H1 (cell line): ENCODE measurements around the gene LCN15. TPM values are rescaled to one million over a fixed set of nuclear protein-coding genes. Genes with fewer than 3 reads are reported as not detected.

ENCODE experiments used
- CTCF ChIA-PET: fragments of 300-600 bp; sonication (Branson Sonifier 250); formaldehyde crosslinking; loops from one replicate; lab custom pipeline; 2021; ENCODE audit not compliant: partially characterized antibody; lab: Charles Lee
- POLR2A ChIA-PET: fragments of 300-600 bp; sonication (Branson Sonifier 250); formaldehyde crosslinking; loops from one replicate; lab custom pipeline; 2021; ENCODE audit warnings: inconsistent platforms; ENCODE audit not compliant: partially characterized antibody; lab: Charles Lee
- DNase-seq, 2 experiments: peaks; one replicate each; pipeline versions ENCODE4 v3.0.0 to v3.0.0-alpha.2; 2010 to 2022; ENCODE audit warnings: low spot score in 2 of 2, low read depth in 1 of 2, mixed read lengths in 1 of 2
- FAIRE-seq: peaks from 2 replicates; lab custom pipeline; 2011; peaks lifted over from hg19 to GRCh38; lab: Jason Lieb, UNC
- H2AFZ ChIP-seq: 2 replicates; pipeline ENCODE4 v1.8.1; 2012; ENCODE audit warnings: low read length, inconsistent platforms
- H2AK5ac ChIP-seq: 2 replicates; pipeline ENCODE4 v1.6.1; 2013; ENCODE audit warnings: low read depth, low read length
- H2BK120ac ChIP-seq: replicated peaks from 2 replicates; pipeline ENCODE3; 2013; ENCODE audit warnings: low read depth, low read length, inconsistent platforms
- H2BK12ac ChIP-seq: 2 replicates; pipeline ENCODE4 v1.6.1; 2013; ENCODE audit warnings: low read depth, low read length
- H2BK15ac ChIP-seq: 2 replicates; pipeline ENCODE4 v1.6.1; 2013; ENCODE audit warnings: low read length
- H2BK20ac ChIP-seq: 2 replicates; pipeline ENCODE4 v1.6.1; 2013; ENCODE audit warnings: low read length
- H2BK5ac ChIP-seq: 2 replicates; pipeline ENCODE4 v1.6.1; 2013; ENCODE audit warnings: low read depth, low read length
- H3K14ac ChIP-seq: 2 replicates; pipeline ENCODE4 v1.6.1; 2013; ENCODE audit warnings: inconsistent platforms; ENCODE audit not compliant: insufficient read length
- H3K18ac ChIP-seq: 2 replicates; pipeline ENCODE4 v1.6.1; 2013; ENCODE audit warnings: low read length; ENCODE audit errors: extremely low read depth
- H3K23ac ChIP-seq: 2 replicates; pipeline ENCODE4 v1.6.1; 2013; ENCODE audit warnings: inconsistent platforms; ENCODE audit not compliant: insufficient read length
- H3K23me2 ChIP-seq: 2 replicates; pipeline ENCODE4 v1.6.1; 2013; ENCODE audit warnings: low read depth, low read length
- H3K27ac ChIP-seq: 2 replicates; pipeline ENCODE4 v1.6.1; 2011; ENCODE audit warnings: low read depth, low read length, inconsistent platforms
- H3K27me3 ChIP-seq, 4 experiments: replicated peaks in 1 of 4; 1 replicate in 1 of 4; 2 replicates in 3 of 4; pipeline versions ENCODE4 v1.6.1 to v1.8.1; 2011 to 2013; ENCODE audit warnings: low read length in 3 of 4, mild to moderate bottlenecking in 3 of 4, inconsistent platforms in 2 of 4, mixed read lengths in 2 of 4, moderate library complexity in 1 of 4; ENCODE audit not compliant: control insufficient read depth in 3 of 4, insufficient read depth in 3 of 4; ENCODE audit errors: extremely low read depth in 1 of 4
- H3K36me3 ChIP-seq, 4 experiments: 2 replicates each; pipeline versions ENCODE4 v1.6.1 to v1.8.1; 2011 to 2013; ENCODE audit warnings: mild to moderate bottlenecking in 4 of 4, low read length in 3 of 4, moderate library complexity in 2 of 4, control low read depth in 1 of 4, inconsistent platforms in 1 of 4; ENCODE audit not compliant: insufficient read depth in 4 of 4, control insufficient read depth in 2 of 4
- H3K4ac ChIP-seq: replicated peaks from 2 replicates; pipeline ENCODE3; 2013; ENCODE audit warnings: low read length, low read depth, mixed read lengths, inconsistent platforms; ENCODE audit not compliant: insufficient read length
- H3K4me1 ChIP-seq, 4 experiments: replicated peaks in 1 of 4; 1 replicate in 1 of 4; 2 replicates in 3 of 4; pipeline versions ENCODE4 v1.6.1 to v1.8.1; 2011 to 2013; ENCODE audit warnings: low read length in 3 of 4, inconsistent platforms in 2 of 4, mixed read lengths in 1 of 4; ENCODE audit not compliant: insufficient read depth in 4 of 4, control insufficient read depth in 3 of 4
- H3K4me2 ChIP-seq, 2 experiments: 2 replicates each; pipeline versions ENCODE4 v1.6.1 to v1.8.1; 2011 to 2013; ENCODE audit warnings: low read depth in 2 of 2, low read length in 2 of 2, control low read depth in 1 of 2, inconsistent platforms in 1 of 2, mild to moderate bottlenecking in 1 of 2; ENCODE audit not compliant: insufficient read depth in 1 of 2
- H3K4me3 ChIP-seq, 4 experiments: fragments of 200-600, 300-600 bp in 1 of 4; sonication (generic), shearing (Covaris generic), sonication (Bioruptor Twin) in 1 of 4; 2 replicates each; pipeline versions ENCODE4 v1.5.1 to v1.8.1; 2011 to 2016; ENCODE audit warnings: low read length in 4 of 4, low read depth in 3 of 4, control low read depth in 2 of 4, inconsistent platforms in 2 of 4, mild to moderate bottlenecking in 2 of 4, mixed read lengths in 1 of 4, moderate library complexity in 1 of 4; ENCODE audit not compliant: insufficient read depth in 2 of 4; ENCODE audit errors: extremely low read depth in 1 of 4
- H3K56ac ChIP-seq: replicated peaks from 2 replicates; pipeline ENCODE3; 2013; ENCODE audit warnings: low read depth, mild to moderate bottlenecking, mixed read lengths, low read length, inconsistent platforms; ENCODE audit not compliant: insufficient read length
- H3K79me1 ChIP-seq: 2 replicates; pipeline ENCODE4 v1.6.1; 2013; ENCODE audit warnings: low read depth, low read length, control low read depth
- H3K79me2 ChIP-seq, 2 experiments: 2 replicates each; pipeline versions ENCODE4 v1.6.1 to v1.8.1; 2012 to 2013; ENCODE audit warnings: low read length in 2 of 2, mild to moderate bottlenecking in 2 of 2, inconsistent platforms in 1 of 2; ENCODE audit not compliant: insufficient read depth in 2 of 2, control insufficient read depth in 1 of 2
- H3K9ac ChIP-seq, 4 experiments: replicated peaks in 1 of 4; 1 replicate in 1 of 4; 2 replicates in 3 of 4; pipeline versions ENCODE4 v1.6.1 to v1.8.1; 2011 to 2013; ENCODE audit warnings: low read depth in 3 of 4, low read length in 3 of 4, control low read depth in 2 of 4, mild to moderate bottlenecking in 2 of 4, moderate library complexity in 2 of 4, inconsistent platforms in 1 of 4; ENCODE audit errors: extremely low read depth in 1 of 4
- H3K9me3 ChIP-seq, 2 experiments: 2 replicates each; pipeline versions ENCODE4 v1.6.1 to v1.8.1; 2012 to 2013; ENCODE audit warnings: mild to moderate bottlenecking in 2 of 2, moderate library complexity in 2 of 2, control low read depth in 1 of 2, inconsistent platforms in 1 of 2, low read depth in 1 of 2, low read length in 1 of 2, mixed read lengths in 1 of 2; ENCODE audit not compliant: insufficient read depth in 2 of 2
- H4K20me1 ChIP-seq, 2 experiments: replicated peaks in 1 of 2; 2 replicates each; pipeline versions ENCODE3 to v1.8.1; 2011 to 2013; ENCODE audit warnings: inconsistent platforms in 2 of 2, low read length in 2 of 2, mild to moderate bottlenecking in 1 of 2; ENCODE audit not compliant: insufficient read depth in 2 of 2, control insufficient read depth in 1 of 2
- H4K5ac ChIP-seq: 2 replicates; pipeline ENCODE4 v1.6.1; 2013; ENCODE audit warnings: low read length, low read depth, mixed read lengths, inconsistent platforms; ENCODE audit not compliant: insufficient read length
- H4K8ac ChIP-seq: 2 replicates; pipeline ENCODE4 v1.8.0; 2013; ENCODE audit warnings: mild to moderate bottlenecking, moderate library complexity, low read length, inconsistent platforms; ENCODE audit not compliant: insufficient read depth; ENCODE audit errors: extremely low read depth
- H4K91ac ChIP-seq: replicated peaks from 2 replicates; pipeline ENCODE3; 2013; ENCODE audit warnings: low read length, mixed read lengths, inconsistent platforms; ENCODE audit not compliant: insufficient read length
- CEBPB ChIP-seq: IDR thresholded peaks from 2 replicates; pipeline ENCODE4 v1.6.1; 2012; ENCODE audit warnings: low read depth, low read length
- CTBP2 ChIP-seq: IDR thresholded peaks from 2 replicates; pipeline ENCODE4 v1.7.0; 2011; ENCODE audit warnings: borderline replicate concordance, mild to moderate bottlenecking, moderate library complexity, mixed read lengths, low read length; ENCODE audit not compliant: insufficient read depth, insufficient read length
- EP300 ChIP-seq, 2 experiments: IDR thresholded peaks; 1 replicate in 1 of 2; 2 replicates in 1 of 2; pipeline ENCODE4 v1.6.1; 2011 to 2012; ENCODE audit warnings: low read depth in 2 of 2, low read length in 2 of 2, mild to moderate bottlenecking in 2 of 2, borderline replicate concordance in 1 of 2, inconsistent platforms in 1 of 2, moderate library complexity in 1 of 2
- MAFK ChIP-seq: IDR thresholded peaks from 2 replicates; pipeline ENCODE4 v1.6.1; 2012; ENCODE audit warnings: low read depth, mild to moderate bottlenecking, improper control_type of control experiment, low read length
- WGBS, 2 experiments: shearing (Covaris generic) in 1 of 2; methylation state at CpG; one replicate each; pipeline versions ENCODE4 v1.1.6 to v1.1.7; 2013 to 2015; ENCODE audit warnings: low lambda C conversion rate in 2 of 2, mixed read lengths in 2 of 2, inconsistent platforms in 1 of 2, low coverage in 1 of 2, missing lambda C conversion rate in 1 of 2; ENCODE audit not compliant: insufficient replicate concordance in 2 of 2, insufficient coverage in 1 of 2, insufficient read length in 1 of 2; ENCODE audit errors: extremely low coverage in 1 of 2, missing lambda C conversion rate in 1 of 2; 5-methylcytosine and 5-hydroxymethylcytosine counted together
- polyA plus RNA-seq, 7 experiments: library from polyadenylated mRNA; depleted of rRNA in 3 of 7; stranded (reverse) in 5 of 7; unstranded in 2 of 7; fragments of >200 nt in 5 of 7; fragments of 200-250 nt in 2 of 7; gene quantifications; 1 replicate in 5 of 7; 2 replicates in 1 of 7; 4 replicates in 1 of 7; pipeline versions ENCODE4 v1.2.1 to v1.2.3, GENCODE V29; 2011 to 2013; ENCODE audit warnings: missing spikeins in 2 of 7, mixed read lengths in 2 of 7
- total RNA-seq: library from RNA; stranded (reverse); fragmentation: NEBNext Ultra II Directional; extraction: Animal tissue kit (Norgen Biotek cat#: 25700); gene quantifications from 2 replicates; pipeline ENCODE4 v1.2.1, GENCODE V29; 2021

Gene LCN15
- total and polyA plus RNA-seq, 2 of the 8 experiments (the other 6 are each of a cell fraction or from before 2014, with no cell fraction given), result 0.08 to 0.47 TPM

DNA sequence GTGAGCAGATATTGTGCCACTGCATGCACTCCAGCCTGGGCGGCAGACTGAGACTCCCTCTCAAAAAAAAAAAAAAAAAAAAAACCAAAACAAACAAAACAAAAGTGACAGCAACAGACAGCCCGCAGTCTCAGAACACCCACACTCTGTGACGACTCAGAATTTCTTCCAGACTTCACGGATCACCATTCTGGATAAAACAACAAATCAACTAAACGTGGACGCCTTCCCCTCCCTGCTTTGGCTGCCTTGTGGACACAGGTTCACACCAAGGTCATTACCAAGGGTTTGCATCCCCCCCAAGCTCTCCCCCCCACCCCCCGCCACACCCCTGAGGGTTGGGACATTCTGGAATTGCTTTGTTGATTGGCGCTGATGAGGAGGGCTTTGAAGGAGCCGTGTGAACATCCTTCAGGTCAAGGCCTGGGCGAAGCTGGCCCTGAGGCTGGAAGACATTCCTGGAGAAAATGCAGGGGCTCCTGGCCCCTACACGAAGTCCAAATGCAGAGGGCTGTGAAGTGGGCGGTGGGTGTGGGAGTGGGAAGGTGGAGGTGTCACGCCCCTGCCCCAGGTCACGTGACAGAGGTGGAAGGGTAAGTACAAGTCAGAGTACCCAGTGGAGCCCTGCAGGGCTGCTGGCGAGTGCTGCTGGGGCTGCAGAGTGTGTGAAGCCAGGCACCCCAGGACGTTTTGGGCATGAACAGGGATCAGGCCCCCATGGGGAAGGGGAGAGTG is 31.7 kb downstream of the LCN15 start:
- Histone ChIP-seq H3K27ac (no peak overlapping the region), H3K23me2 (peaks cover 6% of the 10 kb centered on the region; the same call in 1 of the 2 replicates), H3K18ac (no peak overlapping the region), H2AFZ (no peak overlapping the region), H2BK15ac (no peak overlapping the region), H3K23ac (no peak overlapping the region), H3K79me1 (peaks cover 5% of the 10 kb centered on the region; the same call in 1 of the 2 replicates), H3K4me3 (no peak overlapping the region), H4K5ac (no peak overlapping the region), H4K91ac (no peak overlapping the region)
- DNase-seq (no peak), FAIRE-seq (no peak)
- POLR2A ChIA-PET, result interaction anchor here (1.2 to 14.1 kb wide), 4 partner anchors 9 to 25 kb away, joined by 4 to 223 read pairs (median 72); partner anchors contain the start of genes DIPK1B, LCN10, LCN6 and LCN8
- TF ChIP-seq MAFK (no peak), CTBP2 (no peak), CEBPB (no peak), EP300 (IDR thresholded peaks at IDR 0.05; ENCODE audit: borderline replicate concordance in 1 of 2, low read depth in 2 of 2, low read length in 2 of 2) (no peak)
- TF ChIP-seq, all 59 proteins: peak for 0
- WGBS, 2 experiments, result 71% methylated on average over 13 of the region's 16 CpGs; no CpG with 5 or more reads in 1 of the 2 experiments
- peaks cover 3 to 13% of the 10 kb centered on the region in 2 experiments for H3K79me2 ChIP-seq
- no peak overlapping the region for H3K56ac ChIP-seq
- H3K9ac ChIP-seq, result no peak overlapping the region
- no peak overlapping the region for H3K14ac ChIP-seq
- no peak overlapping the region for H2BK120ac ChIP-seq
- no peak overlapping the region for H2BK12ac ChIP-seq
- H3K27me3 ChIP-seq, result peaks cover 0 to 9% (median 5%) of the 10 kb centered on the region in 4 experiments; a peak in 5 of 7 replicates
- H2BK5ac ChIP-seq, result no peak overlapping the region
- H3K9me3 ChIP-seq, result no peaks in the 10 kb centered on the region
- H4K8ac ChIP-seq, result no peak overlapping the region
- no peak overlapping the region for H3K4ac ChIP-seq
- H4K20me1 ChIP-seq, result peaks cover 0 to 3% of the 10 kb centered on the region in 2 experiments
- CTCF ChIA-PET, result interaction anchor here (1.0 kb wide), 1 partner anchor 25 kb away, joined by 6 read pairs; the partner anchor contains the start of gene LCN8
- H2AK5ac ChIP-seq, result no peak overlapping the region
- H3K4me1 ChIP-seq, result peaks cover 0 to 3% (median 0%) of the 10 kb centered on the region in 4 experiments; a peak in 5 of 7 replicates
- no peak overlapping the region for H3K4me2 ChIP-seq
- H3K36me3 ChIP-seq, result no peaks in the 10 kb centered on the region
- no peak overlapping the region for H2BK20ac ChIP-seq
